ENCODE data around the gene CRACDL. TPM values are rescaled to one million over a fixed set of nuclear protein-coding genes. Genes with fewer than 3 reads are reported as not detected.

Gene CRACDL
- polyA plus RNA-seq, 4 donors: 2.9 to 3.5 (median 3.2) TPM

- DNase-seq (ENCODE audit: low read depth in 4 of 4, low spot score in 3 of 4): no peak
Measured at GRCh38 chr2:98928242-98928641, 7.8 kb downstream of the CRACDL start.

- no peak for DNase-seq (ENCODE audit: low read depth in 4 of 4, low spot score in 3 of 4)
Measured at GRCh38 chr2:98927027-98927426, 9.0 kb downstream of the CRACDL start.

- no peak for DNase-seq (ENCODE audit: low read depth in 4 of 4, low spot score in 3 of 4)
Measured at GRCh38 chr2:98926601-98927000, 9.4 kb downstream of the CRACDL start.

GRCh38 chr2:98924910-98925309 lies 11.1 kb downstream of the CRACDL start:
- no peak for DNase-seq (ENCODE audit: low read depth in 4 of 4, low spot score in 3 of 4)

GRCh38 chr2:98924038-98924830 lies 11.8 kb downstream of the CRACDL start:
- DNase-seq (ENCODE audit: low read depth in 4 of 4, low spot score in 3 of 4): no peak

- DNase-seq (ENCODE audit: low read depth in 4 of 4, low spot score in 3 of 4): no peak
Measured at GRCh38 chr2:98923244-98923940, 12.6 kb downstream of the CRACDL start.

GRCh38 chr2:98921062-98921461 lies 15.0 kb downstream of the CRACDL start:
- DNase-seq (ENCODE audit: low read depth in 4 of 4, low spot score in 3 of 4): no peak

GRCh38 chr2:98917031-98917471 lies 19.0 kb downstream of the CRACDL start:
- DNase-seq (ENCODE audit: low read depth in 4 of 4, low spot score in 3 of 4): no peak

- DNase-seq (ENCODE audit: low read depth in 4 of 4, low spot score in 3 of 4): no peak
Measured at GRCh38 chr2:98915751-98916358, 20.2 kb downstream of the CRACDL start.

- DNase-seq (ENCODE audit: low read depth in 4 of 4, low spot score in 3 of 4): no peak
Measured at GRCh38 chr2:98914713-98915580, 21.1 kb downstream of the CRACDL start.

GRCh38 chr2:98913916-98914712 lies 21.9 kb downstream of the CRACDL start:
- DNase-seq (ENCODE audit: low read depth in 4 of 4, low spot score in 3 of 4): no peak

- DNase-seq (ENCODE audit: low read depth in 4 of 4, low spot score in 3 of 4): no peak
Measured at GRCh38 chr2:98912957-98913915, 22.8 kb downstream of the CRACDL start.

GRCh38 chr2:98912221-98912851 lies 23.7 kb downstream of the CRACDL start:
- no peak for DNase-seq (ENCODE audit: low read depth in 4 of 4, low spot score in 3 of 4)

GRCh38 chr2:98911376-98912154 lies 24.5 kb downstream of the CRACDL start:
- DNase-seq (ENCODE audit: low read depth in 4 of 4, low spot score in 3 of 4): no peak

GRCh38 chr2:98911126-98911375 lies 25.0 kb downstream of the CRACDL start:
- no peak for DNase-seq (ENCODE audit: low read depth in 4 of 4, low spot score in 3 of 4)

- no peak for DNase-seq (ENCODE audit: low read depth in 4 of 4, low spot score in 3 of 4)
Measured at GRCh38 chr2:98910349-98911125, 25.5 kb downstream of the CRACDL start.
